GM19023 (cell line): ENCODE results near the gene SNAPC2.
"Not testable (repeated sequence)": the region's sequence is repeated elsewhere in the genome, so short reads cannot be mapped to it uniquely, and the experiment has no call there.

ENCODE experiments used
- ATAC-seq: cut with Tn5 transposase; IDR thresholded peaks from one replicate; pipeline ENCODE4 v1.9.1; 2021; ENCODE audit warnings: mild to moderate bottlenecking, moderate library complexity; ENCODE audit not compliant: unreplicated experiment

SNAPC2 gene

DNA sequence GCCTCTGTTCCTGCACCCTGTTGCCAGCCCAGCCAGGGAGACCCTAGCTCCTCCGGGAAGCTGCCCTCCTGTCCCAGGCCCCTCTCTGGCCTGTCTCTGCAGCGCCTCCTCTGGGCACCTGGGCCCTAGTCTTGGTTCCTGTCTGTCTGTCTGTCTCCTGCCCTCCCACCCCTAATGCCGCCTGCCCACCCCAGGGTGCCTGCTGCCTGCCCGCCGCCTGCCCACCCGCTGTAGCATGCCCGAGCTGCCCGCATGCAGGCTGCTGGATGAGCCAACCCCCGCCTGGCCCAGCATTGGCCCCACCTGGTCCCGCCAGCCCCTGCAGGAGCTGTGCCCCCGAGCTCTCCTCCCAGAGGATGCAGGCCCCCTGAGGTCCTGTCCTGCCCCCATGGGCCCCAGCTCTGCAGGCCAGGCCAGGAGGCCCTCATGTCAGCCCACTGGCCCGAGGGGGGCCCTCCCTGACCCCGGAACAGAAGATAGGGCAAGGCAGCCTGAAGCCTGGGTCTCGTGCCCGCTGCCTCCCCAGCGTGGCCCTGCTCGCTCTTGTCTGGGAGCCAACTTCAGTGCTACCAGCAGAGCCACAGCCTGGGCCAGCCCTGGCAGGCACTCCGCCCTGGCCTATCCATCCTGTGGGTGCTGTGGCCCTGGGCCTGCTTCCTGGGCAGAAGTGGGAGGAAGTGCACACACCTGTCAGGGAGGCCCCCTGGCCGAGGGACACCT lies 11.2 kb upstream of the SNAPC2 start:
- ATAC-seq, result no peak

DNA sequence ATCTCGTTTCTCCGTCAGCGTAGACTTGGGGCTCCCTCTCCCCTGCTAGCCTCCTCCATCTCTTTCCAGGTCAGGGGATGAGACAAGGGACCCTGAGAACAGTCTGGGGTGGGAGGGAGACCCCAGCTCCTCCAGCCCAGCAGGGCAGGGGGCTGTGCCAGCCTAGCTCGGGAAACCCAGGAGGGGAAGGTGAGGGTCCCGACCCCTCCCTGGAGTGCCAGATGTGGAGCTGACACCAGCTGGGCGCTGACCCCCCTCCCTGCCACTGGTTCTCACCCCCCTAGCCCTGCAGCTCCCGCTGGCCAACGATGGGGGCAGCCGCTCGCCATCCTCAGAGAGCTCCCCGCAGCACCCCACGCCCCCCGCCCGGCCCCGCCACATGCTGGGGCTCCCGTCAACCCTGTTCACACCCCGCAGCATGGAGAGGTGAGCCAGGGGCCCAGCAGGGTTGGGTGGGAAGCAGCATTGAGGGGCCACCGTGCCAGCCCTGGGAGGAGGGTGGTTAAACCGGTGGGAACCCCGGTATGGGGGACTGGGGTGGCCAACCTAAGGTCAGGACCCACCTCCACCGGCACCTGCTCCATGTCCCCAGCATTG lies 10.6 kb upstream of the SNAPC2 start:
- no peak for ATAC-seq

DNA sequence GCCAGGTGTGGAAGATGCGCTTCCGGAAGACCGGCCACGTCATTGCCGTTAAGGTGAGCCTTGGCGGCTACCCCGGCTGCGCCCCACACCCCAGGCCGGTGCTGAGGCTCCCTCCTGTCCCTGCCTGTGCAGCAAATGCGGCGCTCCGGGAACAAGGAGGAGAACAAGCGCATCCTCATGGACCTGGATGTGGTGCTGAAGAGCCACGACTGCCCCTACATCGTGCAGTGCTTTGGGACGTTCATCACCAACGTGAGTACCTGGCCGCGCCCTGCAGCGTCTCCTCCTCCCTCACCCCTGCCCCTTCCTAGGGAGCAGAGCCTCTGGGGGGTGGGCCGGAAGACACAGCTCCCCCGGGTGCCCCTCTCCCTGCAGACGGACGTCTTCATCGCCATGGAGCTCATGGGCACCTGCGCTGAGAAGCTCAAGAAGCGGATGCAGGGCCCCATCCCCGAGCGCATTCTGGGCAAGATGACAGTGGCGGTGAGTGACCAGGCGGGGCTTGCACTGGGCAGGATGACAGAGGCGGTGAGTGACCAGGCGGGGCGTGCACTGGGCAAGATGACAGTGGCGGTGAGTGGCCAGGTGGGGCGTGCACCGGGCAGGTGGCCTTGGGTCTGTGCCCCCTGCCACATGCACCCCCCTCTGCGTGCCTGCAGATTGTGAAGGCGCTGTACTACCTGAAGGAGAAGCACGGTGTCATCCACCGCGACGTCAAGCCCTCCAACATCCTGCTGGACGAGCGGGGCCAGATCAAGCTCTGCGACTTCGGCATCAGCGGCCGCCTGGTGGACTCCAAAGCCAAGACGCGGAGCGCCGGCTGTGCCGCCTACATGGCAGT lies 9.6 kb upstream of the SNAPC2 start:
- ATAC-seq, result no peak

DNA sequence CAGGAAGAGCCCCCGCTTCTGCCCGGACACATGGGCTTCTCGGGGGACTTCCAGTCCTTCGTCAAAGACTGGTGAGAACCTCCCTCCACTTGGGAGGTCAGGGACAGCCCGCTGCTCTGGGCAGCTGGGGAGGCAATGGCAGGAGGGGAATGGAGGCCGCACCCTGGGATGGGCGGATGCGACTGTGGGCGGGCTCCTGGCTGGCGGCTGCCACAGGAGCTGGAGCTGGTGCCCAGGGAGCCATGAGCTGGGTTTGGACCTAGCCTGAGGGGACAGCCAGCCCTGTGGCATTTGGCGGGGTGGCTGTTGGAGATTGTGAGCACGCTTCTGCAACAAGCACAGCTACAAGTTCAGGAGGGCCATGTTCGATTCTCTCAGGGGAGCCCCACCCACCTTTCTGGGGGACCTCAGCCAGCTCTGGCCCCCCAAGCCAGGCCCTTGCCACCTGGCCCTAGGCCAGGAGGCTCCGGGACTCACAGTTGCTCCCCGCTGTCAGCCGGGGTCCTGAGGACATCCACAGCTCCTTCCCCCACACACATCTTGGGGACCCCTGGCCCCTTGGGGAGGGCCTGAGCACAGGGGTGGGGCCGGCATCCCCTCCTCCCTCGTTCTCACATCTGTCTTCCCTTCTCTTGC lies 8.5 kb upstream of the SNAPC2 start:
- no peak for ATAC-seq

DNA sequence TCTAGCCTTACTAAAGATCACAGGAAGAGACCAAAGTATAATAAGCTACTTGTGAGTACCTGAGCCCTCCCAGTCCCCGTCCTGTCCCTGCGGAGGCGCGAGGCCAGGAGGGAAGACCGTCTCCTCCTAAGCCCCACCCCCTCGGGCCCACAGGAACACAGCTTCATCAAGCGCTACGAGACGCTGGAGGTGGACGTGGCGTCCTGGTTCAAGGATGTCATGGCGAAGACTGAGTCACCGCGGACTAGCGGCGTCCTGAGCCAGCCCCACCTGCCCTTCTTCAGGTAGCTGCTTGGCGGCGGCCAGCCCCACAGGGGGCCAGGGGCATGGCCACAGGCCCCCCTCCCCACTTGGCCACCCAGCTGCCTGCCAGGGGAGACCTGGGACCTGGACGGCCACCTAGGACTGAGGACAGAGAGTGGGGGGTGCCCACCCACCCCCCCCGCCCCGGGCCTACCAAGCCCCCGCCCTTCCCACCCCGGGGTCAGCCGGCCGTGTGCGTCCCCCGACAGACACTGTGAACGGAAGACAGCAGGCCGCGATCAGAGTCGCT lies 7.9 kb upstream of the SNAPC2 start:
- ATAC-seq, result no peak

DNA sequence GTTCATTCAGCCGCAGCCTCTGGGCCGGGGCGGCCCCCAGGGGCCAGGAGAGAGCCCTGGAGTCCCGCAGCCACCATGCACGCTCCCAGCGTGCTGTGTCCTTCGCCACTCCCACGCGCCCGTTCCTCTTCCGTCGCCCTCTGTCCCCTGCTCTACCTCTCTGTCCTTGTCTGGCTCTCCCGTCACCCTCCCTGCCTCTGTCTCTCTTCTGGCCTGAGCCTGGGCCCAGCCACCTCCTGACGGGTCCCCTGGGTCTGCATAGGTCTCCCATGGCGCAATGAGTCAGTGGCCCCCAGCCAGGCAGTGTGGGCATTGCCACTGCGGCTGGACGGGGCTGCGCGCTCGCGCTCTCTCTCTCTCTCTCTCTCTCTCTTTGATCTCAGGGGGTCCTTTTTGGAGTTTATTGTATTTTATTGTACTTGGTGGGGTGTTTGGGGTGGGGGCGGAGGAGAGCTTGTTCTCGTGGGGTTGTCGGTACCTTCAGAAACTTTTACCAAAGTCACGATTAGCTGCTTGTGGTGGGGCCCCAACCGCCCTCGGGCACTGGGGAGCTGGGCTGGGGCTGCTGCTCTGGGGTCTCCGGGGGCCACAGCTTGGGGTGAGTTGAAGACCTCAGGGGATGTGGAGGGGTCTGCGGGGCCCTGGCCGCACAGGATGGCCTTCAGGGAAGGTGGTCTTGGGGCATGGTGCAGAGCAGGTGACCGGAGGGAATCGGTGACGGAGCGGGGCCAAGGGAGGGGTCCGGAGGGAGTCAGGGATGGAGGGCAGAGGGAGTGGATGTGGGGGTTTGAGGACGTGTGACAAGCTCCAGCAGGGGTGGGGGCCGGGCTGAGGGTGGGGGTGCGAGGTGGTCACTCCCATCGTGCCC lies 7.2 kb upstream of the SNAPC2 start:
- ATAC-seq, result no peak

DNA sequence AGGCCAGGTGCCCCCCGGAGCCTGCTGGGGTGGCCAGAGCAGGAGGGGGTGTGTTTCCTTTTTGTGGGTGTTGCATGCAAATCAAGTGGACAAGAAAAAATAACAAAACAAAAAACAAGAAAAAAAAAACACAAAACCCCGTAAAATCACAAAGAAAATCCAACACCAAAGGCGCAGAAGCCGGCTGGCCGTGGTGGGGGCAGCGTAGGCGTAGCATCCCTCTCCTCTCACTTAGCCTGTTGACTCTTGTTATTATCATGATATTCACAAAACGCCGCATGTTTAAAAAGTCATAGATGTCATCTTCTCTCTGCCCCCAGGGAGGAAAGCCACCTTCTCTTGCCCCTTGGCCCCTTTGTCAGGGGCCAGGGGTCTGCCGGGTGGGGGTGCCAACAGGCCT lies 6.5 kb upstream of the SNAPC2 start:
- ATAC-seq, result no peak

DNA sequence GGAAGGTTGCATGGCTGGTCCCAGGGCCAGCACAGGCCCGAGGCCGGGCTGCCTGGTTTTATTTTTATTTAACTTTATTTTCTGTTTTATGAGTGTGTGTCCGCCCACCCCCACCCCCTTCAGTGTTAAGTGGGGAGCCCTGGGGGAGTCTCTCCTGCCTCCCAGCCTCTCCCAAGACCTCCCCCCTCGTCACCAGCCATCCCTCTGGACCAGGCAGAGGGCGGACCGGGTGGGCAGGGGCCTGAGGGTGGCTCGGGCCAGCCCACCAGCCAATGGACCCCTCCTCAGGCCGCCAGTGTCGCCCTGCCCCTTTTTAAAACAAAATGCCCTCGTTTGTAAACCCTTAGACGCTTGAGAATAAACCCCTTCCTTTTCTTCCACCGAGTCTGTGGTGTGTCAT lies 6.0 kb upstream of the SNAPC2 start:
- no peak for ATAC-seq

DNA sequence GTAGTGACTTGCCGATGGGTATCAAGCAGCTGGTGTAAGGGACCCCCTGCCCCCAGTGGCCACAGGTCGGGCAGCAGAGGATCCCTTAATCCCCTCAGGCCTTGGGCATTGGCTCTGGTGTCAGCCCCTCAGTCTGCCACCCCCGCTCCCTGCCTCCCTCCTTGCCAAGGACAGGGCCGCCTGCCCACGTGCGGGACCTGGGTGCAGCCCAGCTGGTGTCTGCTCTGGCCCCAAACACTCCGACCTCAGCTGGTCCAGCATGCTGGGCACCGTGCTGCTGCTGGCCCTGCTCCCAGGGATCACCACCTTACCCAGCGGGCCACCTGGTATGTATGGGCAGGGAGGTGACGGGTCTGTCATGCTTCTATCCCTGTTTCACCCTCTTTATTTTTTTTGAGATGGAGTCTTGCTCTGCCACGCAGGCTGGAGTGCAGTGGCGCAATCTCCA lies 5.5 kb upstream of the SNAPC2 start, which contains the start of gene TGFBR3L:
Gene TGFBR3L (plus strand): TSS at position 233 of the 448 bp plus-strand sequence.
- no peak for ATAC-seq

DNA sequence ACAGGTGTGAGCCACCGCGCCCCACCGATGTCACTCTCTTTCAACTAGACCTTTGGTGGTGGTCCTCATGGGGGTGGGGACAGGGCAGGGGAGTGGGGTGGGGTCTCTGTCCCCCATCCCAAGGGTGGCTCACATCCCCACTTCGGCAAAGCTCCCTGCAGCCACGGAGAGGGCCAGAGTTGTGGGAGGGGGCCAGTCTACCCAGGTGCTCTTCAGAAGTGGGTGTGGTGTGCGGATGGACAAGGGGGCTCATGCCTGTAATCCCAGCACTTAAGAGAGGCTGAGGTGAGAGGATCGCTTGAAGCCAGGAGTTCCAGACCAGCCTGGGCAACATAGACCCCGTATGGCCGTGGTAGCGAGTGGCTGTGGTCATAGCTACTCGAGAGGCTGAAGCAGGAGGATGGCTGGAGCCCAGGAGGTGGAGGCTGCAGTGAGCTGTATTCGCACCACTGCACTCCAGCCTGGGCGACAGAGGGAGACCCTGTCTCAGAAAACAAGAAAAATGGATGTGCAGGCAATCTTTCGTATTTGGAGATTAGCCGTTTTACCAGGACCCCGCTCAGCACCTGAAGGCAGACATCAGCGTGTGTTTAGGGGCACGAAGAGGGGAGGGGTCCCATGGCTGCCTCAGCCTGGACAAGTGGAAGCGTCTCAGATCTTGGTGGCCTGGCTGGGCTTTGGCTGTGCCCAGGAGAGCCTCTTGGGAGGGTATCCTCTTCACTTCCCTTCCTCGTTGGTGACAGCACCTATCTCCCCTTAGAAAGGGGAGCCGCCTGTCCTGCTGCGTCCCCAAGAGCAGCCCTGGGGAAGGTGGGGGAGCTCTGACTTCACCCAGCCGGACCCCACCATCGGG lies 4.7 kb upstream of the SNAPC2 start:
- ATAC-seq, result no peak

DNA sequence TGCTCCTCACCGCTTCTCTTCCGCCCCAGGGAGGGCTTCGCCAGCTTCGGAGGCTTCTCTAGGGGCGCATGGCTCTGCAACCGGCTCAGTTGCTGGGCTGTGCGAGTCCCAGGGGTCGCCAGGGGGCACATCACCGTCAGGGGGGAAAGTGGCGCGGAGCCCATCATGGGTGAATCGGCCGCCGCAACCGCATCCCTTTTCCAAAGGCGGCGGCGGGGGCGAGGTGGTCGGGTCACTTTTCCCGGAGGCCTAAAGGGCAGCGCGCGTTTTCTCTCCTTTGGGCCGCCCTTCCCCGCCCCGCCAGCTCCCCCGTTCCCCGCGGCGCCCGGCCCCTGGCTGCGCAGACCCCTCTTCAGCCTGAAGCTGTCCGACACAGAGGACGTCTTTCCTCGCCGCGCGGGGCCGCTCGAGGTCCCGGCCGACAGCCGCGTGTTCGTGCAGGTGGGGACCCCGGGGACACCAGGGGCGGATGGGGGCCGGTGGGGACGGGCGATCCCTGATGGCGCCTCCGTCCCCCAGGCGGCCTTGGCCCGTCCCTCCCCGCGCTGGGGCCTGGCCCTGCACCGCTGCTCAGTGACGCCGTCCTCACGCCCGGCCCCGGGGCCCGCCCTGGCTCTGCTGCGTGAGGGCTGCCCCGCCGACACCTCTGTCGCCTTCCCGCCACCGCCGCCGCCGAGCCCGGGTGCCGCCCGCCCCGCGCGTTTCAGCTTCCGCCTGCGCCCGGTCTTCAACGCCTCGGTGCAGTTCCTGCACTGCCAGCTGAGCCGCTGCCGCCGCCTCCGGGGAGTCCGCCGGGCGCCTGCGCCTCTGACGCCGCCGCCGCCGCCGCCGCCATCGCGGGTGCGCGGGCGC lies 3.8 kb upstream of the SNAPC2 start:
- ATAC-seq, result no peak

DNA sequence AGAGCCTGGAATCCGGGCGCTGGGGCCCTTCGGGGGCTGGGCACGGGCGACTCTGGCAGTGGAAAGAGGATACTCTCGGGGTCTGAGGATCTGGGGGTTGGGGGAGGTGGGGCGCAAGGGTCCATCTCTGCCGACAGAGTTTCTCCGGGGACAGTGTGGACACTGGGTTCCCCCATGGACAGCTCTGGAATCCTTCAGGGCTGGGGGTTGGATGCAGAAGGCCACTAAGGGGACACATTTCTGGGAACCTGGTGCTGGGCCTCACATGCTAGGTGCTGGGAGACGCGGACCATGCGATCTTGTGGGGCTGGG lies 3.2 kb upstream of the SNAPC2 start:
- ATAC-seq, result no peak

DNA sequence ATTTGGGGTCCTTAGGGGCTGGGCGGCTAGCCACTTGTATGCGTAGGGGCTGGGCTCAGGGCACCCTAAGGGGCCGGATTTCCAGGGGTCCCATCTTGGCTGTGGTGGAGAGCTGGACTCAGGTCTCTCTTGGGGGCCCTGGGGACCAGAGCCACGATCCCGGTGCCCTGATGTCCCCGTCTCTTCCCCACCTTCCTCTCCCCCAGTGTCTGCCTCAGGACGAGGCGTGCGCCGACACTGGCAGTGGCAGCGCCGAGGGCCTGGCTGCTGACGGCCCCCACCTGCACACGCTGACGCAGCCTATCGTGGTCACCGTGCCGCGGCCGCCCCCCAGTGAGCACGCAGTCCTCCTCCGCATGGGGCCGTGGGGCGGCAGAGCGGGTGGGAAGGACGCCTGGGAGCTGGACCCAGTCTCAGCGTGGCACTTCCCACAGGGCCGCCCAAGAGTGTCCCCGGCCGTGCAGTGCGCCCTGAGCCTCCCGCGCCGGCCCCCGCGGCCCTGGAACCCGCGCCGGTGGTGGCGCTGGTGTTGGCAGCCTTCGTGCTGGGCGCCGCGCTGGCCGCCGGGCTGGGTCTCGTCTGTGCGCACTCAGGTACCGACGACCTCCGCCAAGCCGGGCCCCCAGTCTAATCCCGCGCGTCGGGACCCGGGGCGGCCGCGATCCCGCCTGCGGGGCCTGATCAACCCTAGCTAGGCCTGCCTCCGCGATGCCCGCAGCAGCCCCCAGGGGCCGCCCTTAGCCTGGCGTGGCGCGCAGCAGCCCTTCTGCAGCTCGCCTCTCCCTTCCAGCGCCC lies 2.7 kb upstream of the SNAPC2 start:
- ATAC-seq, result no peak

DNA sequence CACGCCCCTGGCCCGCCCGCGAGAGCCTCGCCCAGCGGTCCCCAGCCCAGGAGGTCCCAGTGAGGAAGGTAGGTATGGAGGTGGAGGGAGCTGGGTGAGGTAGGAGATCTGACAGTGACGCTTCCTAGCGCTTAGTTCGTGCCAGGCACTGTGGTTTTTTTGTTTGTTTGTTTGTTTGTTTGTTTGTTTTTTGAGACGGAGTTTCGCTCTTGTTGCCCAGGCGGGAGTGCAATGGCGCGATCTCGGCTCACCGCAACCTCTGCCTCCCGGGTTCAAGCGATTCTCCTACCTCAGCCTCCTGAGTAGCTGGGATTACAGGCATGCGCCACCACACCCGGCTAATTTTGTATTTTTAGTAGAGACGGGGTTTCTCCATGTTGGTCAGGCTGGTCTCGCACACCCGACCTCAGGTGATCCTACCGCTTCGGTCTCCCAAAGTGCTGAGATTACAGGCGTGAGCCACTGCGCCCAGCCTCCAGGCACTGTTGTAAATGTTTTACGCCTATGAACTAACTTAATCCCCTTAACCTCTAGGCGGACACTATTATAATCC lies 2.0 kb upstream of the SNAPC2 start:
- not testable (repeated sequence) for ATAC-seq

DNA sequence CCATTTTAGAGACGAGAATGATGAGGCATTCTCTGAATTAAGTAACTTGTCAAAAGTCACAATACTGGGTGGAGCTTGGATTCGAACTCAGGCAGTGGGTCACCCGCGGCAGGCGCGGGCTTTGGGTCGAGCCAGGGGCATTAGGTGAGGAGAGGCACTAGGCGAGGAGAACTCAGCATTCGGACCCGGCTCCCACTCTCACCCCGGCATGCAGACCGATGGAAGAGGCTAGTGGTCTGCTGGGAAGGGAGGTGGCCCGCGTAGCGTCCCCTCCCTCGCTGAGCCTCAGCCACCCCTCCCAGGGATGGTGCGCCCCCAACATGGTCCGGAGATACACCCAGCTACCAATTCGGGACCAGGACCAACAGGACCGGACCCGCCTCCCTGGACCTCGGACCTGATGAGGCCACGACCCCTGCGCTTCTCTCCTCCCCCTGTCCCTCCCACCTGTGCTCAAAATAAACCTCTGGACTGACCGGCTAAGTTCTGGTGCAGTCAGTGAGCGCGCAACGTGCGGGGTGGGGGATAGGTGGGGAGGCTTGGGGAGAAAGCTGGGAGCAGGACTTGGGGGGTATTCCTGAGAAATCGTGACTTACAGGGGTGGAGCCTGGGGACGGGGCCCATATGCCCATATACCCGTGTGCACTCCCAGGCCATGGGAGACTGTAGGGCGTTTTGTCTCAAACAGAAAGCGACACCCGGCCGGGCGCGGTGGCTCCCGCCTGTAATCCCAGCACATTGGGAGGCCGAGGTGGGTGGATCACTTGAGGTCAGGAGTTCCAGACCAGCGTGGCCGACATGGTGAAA lies 1.3 kb upstream of the SNAPC2 start:
- no peak for ATAC-seq

DNA sequence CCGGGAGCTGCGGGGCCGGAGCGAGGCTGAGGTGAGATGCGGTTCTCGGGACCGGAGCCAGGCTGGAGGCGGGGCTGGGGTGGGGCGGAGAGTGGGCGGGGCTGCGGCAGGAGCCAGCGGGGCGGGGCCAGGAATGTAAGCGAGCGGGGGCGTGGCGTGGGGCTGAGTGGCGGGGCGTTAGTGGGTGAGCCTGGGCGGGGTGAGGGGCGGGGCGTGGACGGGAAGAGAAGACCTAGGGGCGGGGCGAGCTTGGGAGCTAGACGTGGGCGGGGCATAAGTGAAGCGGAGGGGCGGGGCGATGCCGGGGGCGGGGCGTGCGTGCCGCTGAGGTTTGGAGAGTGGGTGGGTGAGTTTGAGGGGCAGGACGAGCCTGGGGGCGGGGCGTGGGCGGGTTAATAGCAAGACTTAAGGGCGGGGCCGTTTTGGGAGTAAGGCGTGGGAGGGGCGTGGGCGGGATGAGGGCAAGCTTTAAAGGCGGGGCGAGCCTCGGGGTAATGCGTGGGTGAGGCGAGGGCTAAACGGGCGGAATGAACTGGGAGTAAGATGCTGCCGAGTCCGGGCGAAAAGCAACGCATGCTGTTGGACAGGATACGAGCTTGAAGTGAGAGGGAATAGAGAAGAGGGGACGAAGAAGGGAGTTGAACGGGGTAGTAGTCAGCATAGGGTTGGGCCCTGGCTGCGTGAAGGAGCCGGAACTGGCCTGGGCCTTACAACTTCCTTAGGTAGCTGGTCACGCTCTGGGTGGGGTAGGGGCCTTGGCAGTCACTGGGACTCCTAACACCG lies 572 bp downstream of the SNAPC2 start:
- peak; percentile 40 for ATAC-seq
